Cortex of kidney (tissue), 1 donor: ENCODE data around the gene TREM1.
"Not testable (repeated sequence)": the region's sequence is repeated elsewhere in the genome, so short reads cannot be mapped to it uniquely, and the experiment has no call there.

Experiments
- DNase-seq: peaks from one replicate; lab custom pipeline; 2025; lab: John Stamatoyannopoulos, UW

Gene TREM1

DNA sequence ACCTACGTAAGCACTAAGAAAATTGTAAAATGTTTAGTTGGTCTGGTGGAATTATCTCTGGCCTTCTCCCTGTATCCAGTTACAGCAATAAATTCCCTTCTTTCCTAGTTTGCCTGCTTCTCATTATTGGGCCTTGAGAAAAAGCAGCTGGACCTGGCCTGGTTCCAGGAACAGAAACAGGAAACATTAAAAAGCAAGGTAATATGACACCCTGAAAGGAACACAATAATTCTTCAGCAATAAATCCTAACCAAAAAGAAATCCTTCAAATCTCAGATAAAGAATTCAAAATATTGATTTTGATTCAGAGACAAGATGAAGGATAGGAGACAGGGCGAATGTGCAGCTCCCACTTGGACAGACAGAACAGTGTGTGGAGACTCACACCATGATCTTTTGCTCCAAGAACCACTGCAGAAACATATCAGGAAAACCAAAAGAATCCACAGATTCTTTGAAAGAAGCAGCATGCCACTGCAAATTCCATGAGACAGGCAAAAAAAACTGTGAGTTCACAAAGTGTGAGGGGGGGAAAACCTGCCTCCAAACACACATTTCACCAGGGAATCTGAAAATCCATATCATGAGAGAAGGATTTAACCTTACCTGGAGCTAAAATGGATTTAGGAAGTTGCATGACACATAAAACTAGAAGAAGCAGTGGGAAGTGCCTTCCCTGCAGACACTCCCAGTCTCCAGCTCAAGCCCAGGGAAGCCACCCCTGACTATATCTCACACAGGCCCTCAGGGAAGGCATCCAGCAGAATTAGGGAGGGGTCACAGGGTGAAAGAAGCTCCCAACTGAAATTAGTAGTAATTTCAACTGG is 28.9 kb downstream of the TREM1 start:
- DNase-seq: no peak

DNA sequence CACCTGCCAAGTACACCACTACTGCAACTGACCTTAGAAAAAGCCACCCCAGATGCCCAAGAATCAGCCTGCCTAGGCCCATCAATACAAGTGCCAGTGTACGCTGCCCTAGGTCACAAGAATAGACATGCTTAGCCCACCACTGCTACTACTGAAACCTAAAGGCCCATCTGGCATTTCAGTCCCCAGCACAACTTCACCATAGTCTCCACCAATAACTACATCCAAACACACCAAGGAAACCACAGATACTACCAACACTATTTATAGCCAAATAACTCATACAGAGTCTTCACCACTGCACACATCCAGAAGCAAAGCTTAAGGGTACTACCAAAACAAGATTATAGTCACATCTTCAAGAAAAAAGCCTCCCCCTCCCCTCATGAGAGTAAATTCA is 30.1 kb downstream of the TREM1 start:
- DNase-seq: no peak

DNA sequence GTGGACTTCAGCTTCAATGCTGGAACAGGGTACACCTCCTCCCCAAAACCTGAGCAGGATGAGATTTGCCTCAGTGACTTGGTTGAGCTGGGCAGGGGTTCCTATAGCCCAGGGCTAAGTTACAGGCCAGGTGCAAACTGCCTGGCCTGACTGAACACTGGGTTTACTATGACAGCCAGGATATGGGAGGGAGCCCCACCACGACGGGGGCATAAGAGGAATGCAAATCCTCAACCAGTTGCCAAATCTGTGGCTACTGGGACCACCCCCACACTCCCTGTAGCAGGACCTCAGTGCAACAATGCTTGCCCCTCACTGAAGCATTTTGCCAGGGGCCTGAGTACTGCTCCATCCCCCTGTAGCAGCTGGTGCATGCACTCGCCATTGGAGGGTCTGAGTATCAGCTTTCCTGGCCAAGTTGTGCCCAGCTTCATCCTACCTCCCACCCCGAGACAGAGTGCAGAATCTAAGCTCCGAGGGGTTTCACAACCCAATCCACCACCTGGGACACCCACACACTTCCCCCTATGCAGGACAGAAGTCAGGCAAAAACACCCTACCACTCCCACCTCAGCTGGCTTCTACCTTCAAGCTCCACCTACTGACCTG is 30.7 kb downstream of the TREM1 start:
- DNase-seq: no peak

DNA sequence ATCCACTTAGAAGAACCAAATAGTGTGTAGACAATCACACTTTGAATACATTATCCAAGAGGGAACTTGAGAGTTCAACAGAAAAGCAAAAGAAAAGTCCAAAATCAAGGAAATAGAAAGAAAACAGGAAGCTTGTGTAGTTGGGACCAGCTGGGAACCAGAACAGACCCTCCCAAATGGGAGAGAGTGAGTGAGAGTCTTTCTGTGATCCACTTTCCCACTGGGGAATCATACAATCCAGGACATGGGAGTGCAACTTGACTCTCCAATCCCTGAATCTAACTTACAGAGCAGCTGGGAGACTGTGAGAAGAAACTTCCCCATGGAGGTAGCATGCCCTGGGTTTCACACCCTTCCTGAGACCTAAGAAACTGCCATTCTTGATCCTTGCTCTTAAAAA is 31.4 kb downstream of the TREM1 start:
- DNase-seq: no peak

DNA sequence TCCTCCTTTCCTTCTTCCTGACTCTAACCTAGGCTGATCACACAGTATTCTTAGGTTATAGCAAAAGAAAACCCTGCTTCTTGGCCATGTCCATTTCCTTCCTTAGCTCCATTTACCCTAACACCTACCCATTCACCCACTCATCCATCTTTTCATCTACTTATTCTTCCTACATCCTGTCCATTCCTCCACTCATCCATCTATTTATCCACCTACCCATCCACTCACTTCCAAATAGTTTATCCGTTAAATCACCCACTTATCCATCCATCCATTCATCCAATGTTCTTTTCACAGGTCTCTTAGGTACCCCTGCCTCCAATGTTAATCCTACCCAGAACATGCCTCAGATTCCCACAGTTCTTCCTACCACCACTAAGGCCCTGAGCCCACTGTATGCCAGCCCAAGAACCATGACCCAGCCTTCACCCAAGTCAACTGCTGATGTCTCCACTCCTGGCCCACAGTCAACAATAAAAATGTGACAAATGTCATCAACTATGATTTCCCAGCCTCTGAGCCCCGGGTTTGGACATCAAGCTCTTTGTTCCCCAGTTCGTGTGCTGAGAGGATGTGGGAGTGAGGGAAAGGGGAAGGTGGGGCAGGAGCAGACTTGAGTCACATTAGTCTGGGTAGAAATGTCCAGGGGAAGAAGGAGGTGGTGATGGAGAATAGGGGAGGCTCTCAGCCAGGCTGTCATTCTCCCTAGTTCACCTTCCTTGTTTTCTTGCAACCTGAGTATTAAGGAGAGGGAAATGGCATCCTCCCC is 33.9 kb downstream of the TREM1 start:
- no peak for DNase-seq

DNA sequence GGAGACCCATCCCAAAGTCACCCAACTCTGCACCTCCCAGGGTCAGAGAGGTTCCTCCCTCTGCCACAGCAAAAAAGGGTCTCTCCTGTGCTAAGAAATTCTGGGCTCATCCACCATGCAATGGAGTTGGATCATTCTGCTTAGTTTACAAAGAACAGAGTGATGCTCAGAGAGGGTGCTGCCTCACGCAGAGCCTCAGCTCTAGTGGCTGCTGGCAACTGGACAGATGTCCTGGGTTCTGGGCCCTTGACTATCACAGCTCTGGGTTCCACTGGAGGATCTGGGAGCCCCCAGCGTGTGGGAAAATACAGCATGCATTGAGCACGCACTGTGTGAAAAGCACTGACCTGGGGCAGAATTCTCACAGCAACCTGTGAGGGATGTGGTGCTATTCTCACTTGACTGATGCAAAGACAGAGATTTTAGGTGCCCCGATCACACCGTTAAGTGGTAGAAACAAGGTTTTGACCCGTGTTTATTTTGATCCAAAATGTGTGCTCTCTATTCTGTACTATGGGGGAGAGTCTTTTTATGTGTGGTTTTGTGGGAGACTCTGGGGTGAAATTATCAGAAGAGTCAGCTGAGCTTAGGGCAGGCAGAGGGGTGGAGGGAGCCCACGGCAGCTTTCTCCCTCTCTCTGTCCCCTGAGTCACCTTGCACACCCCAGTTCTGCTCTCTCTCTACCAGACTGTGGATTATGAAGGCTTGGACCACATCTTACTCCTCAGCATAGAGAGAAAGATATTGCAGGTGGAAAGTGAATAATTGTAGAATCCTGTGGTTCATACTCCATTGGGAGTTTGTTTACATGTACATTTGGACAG is 38.4 kb downstream of the TREM1 start:
- no peak for DNase-seq

DNA sequence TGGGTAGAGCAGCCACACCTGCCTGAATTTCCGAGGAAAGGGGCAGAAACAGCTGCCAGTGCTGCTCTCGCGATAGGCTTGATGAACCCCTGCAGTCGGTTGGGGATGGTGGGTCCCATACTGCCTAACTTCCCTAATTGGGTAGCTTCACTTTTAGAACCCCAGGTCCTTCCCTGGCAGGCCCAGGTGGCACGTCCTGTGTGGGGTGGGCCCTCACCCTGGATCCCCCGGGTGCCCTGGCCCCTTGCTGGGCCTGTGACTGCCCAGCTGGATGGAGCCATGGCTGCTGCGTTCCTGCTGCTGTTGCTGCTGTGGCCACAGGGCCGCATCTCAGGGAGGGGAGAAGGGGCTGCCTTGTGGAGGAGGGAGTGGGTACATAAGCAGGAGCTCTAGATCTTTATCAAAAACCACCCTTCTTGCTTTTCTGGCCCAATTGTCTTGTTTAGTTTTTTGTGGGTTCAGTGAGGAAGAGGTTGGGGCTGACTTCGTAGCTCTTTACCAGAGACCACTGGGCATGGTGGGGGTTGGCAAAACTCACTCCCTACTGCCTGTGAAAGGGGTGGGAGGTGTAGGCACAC is 39.1 kb downstream of the TREM1 start:
- no peak for DNase-seq

DNA sequence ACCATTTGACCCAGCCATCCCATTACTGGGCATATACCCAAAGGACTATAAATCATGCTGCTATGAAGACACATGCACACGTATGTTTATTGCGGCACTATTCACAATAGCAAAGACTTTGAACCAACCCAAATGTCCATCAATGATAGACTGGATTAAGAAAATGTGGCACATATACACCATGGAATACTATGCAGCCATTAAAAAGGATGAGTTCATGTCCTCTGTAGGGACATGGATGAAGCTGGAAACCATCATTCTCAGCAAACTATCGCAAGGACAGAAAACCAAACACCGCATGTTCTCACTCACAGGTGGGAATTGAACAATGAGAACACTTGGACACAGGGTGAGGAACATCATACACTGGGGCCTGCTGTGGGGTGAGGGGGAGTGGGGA is 40.0 kb downstream of the TREM1 start:
- DNase-seq: not testable (repeated sequence)

DNA sequence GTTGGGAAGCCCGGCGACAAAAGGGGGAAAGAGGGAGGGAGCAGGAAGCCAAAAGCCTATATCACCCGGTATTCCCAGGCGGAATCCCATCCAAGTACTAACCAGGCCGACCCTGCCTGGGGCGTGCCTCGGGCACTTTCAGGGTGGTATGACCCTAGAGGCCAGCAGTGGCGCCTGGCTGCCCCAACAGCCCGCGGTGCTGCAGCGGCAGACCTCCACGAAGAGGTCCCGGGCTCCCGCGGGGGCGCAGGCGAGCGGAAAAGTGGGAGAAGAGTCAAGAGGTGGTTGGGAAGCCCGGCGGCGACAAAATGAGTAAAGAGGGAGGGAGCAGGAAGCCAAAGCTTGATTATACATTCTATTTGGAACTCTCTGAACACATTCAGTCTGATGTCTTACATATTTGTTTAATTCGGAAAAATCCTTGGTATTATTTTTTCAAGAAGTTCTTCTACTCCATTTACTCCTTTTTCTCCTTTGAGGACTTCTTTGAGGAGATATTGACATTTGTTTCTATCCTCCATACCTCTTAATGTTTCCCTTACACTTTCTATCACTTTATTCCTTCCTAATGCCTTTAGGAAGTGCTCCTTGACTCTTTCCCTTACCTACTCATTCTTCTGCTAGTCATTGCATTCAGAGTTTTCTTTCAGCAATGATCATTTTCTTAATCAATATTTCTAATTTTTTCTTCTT is 46.9 kb downstream of the TREM1 start:
- no peak for DNase-seq

DNA sequence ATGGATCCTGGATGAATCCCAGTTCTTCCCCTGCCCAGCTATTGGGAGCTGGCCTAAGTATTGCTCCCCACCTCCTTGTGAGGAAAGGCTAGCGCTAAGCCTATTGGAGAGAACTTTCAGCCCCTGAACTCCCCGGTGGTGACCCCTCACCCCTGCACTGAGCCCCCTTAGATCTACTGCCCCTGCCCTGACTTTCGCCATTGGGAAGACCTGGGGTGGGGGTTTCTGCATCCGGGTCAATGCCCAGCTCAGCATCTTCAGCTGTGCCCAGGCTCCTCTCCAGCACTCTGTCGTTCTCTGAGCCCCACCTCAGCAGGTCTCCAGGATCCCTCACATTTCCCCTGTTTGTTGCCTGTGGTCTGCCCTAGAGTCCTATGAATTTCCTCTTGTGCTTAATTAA is 49.4 kb downstream of the TREM1 start:
- DNase-seq: no peak

DNA sequence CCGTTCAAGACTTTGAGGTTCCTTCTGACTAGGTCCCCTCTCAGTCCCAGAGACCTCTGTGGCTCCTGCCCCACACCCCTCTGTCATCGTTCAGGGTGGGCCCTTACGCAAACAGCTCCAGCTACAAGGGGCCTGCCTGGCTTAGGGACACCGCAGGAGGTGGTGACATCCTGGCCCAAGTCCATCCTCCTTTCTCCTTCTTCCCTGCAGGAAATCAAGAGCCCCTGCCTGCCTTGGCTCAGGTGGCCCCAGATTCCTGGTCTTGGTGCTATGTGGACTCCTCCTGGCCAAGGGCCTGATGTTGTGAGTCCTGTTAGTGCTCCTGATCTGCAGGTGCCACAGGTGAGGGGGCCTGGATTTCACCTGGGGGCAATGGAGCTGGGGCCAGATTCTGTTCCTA is 50.2 kb downstream of the TREM1 start:
- no peak for DNase-seq

DNA sequence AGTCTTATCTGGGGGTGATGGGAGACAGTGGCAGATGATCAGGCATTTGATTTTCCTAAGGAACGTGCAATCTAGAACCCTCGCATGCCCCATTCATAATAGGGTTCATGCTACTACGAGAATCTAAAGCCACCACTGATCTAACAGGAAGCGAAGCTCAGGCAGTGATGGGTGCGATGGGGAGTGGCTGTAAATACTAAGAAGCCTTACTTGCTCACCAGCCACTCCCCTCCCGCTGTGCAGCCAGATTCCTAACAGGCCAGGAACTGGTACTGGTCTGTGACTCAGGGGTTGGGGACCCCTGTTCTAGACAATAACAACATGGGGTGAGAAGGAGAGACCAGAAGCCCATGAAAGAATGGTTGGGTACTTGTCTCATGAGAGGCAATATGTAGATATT is 53.8 kb downstream of the TREM1 start:
- no peak for DNase-seq

DNA sequence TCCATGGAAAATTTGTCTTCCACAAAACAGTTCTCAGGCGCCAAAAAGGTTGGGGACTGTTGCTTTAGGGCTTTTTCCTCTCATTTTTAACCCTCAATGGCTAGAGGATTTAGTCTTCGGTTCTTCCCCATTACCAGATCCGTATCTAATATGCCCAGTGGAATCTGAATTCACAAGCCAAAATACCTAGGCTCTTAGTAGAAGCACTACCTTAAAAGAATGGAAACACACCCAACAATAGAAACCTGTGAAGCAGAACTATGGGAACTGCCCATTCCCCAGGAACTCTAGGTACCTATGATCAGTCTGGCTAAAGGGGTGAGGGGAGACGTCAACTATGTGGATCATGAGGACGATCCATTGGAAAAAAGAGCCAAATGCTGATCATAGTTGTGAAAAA is 55.2 kb downstream of the TREM1 start:
- no peak for DNase-seq

DNA sequence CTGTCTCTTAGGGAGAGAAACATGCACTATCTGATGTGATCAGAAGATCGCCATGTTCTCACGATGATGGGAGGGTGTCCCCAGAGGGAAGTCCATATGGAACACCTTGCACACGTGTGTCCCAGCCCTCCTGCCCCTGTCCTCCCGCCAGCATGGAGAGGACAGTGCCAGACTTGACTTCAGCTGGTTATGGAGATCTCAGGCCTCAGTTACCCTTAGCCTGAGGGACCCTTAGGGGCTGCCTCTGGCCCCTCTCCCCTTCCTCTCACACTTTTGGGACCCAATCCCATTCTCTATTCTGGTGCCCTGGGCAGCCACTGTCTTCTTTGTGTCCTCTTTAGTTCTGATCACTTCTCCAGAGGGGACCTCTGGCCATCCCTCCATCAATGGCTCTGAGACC is 56.8 kb downstream of the TREM1 start:
- no peak for DNase-seq

DNA sequence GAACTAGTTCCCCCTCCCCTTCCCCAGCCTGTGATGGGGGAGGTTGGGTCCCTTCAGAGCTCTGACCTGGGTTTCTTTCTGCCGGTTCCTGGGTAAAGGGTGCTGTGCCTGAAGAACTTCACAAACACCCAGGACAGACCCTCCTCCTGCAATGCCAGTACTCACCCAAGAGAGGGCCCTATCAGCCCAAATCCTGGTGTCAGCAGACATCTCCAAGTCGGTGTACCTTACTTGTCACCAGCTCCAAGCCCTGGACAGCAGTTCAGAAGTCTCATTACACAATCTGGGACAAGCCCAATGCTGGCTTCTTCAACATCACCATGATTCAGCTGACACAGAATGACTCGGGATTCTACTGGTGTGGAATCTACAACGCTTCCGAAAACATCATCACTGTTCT is 57.9 kb downstream of the TREM1 start:
- DNase-seq: no peak

DNA sequence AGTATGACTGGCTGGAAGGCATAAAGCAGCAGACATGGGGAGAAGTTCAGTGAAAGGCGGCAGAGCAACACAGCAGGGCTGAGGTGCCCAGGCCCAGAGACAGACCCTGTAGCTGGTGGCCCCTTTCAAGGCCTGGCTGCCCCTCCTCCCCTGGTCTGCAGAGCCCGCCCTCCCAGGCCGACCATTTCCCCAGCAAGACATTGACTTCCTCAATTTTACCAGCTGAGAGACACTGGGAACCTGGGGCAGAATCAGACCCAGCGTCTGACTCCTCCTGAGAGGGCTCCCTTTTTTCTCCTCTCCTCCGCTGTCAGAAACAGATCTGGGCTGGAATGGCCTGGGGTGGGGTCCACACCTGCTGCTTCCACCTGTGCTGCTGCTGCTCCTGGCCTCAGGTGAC is 58.4 kb downstream of the TREM1 start, which contains the start of gene TREML4:
Gene TREML4, plus strand, starts transcription at position 254 of the 400 bp plus-strand sequence. Its CDS starts 79 bp downstream, at position 333.
- no peak for DNase-seq

DNA sequence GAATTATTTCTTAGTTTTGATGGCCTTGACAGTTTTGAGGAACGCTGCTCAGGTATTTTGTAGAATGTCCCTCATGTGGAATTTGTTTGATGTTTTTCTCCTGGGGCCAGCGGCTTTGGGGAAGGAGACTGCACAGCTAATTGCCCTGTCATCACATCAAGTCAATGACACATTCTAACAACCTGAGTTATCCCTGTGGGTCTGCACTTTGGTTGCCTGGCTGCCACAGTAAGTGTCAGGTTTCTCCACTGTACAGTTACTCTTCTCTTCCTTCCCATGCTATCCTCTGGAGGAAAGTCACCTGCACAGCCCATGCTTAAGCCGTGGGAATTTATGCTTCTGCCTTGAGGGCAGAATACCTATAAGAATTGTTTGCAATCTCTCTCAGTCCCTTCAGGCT is 59.7 kb downstream of the TREM1 start:
- DNase-seq: no peak

DNA sequence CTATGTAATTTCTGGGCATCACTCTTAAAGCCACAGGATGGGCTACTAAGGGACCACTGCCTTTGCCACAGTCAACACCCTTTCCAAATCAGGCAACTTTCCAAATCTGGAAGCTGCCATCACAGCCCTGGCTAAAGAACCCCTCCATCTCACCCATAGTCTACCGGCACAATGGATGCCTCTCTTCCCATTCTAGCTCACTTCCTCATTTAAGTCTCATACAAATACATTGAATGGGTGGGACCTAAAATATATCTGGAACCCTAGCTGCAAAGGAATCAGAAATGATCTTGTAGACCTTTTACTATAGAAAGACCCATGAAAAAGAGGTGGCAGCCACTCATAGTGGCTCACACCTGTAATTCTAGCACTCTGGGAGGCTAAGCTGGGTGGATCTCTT is 61.7 kb downstream of the TREM1 start:
- DNase-seq: no peak
